BE2C (cell line): ENCODE results near the gene EPB41L1.

Experiments used
- DNase-seq: peaks from one replicate; pipeline ENCODE4 v3.0.0-alpha.2; 2020
- H3K27me3 ChIP-seq: fragments of 250-450 bp; sonication (Bioruptor Pico); 2 replicates; pipeline ENCODE4 v1.5.1; 2020; ENCODE audit warnings: mild to moderate bottlenecking
- H3K36me3 ChIP-seq: fragments of 250-450 bp; sonication (Bioruptor Pico); 2 replicates; pipeline ENCODE4 v1.5.1; 2020; ENCODE audit warnings: mild to moderate bottlenecking
- H3K4me1 ChIP-seq: fragments of 250-450 bp; sonication (Bioruptor Pico); 2 replicates; pipeline ENCODE4 v1.5.1; 2020
- H3K4me3 ChIP-seq: 2 replicates; pipeline ENCODE4 v1.5.1; 2011; ENCODE audit warnings: low read depth, low read length
- H3K9me3 ChIP-seq: fragments of 250-450 bp; sonication (Bioruptor Pico); 2 replicates; pipeline ENCODE4 v1.5.1; 2020
- CTCF ChIP-seq: IDR thresholded peaks from 2 replicates; pipeline ENCODE4 v1.5.1; 2012; ENCODE audit warnings: mild to moderate bottlenecking, low read depth, low read length

Gene EPB41L1

DNA sequence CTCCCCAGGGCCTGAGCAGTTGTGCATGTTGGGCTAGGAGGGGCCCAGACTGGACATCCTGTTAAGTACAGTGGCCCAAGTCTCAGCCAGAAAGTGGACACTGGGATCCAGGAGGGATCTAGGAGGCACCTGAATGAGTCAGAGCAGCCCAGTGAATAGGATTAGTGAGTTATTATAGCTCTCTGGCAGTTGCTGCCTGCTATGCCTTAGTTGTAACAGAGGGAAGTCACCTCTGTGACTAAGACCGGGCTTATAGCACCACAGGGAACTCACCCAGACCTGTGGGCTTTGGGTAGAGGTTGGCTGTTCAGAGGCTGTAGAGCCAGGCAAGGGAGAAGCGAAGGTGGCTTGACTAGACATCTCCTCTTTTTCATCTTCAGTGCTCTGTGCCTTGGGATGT lies 42.7 kb downstream of the EPB41L1 start:
- H3K4me1 ChIP-seq: peaks cover 14% of the 10 kb centered on the region
- H3K36me3 ChIP-seq: no peaks in the 10 kb centered on the region; the same call in none of the 2 replicates
- no peaks in the 10 kb centered on the region for H3K9me3 ChIP-seq
- H3K27me3 ChIP-seq: no peaks in the 10 kb centered on the region
- TF ChIP-seq CTCF: no peak
- H3K4me3 ChIP-seq: no peak overlapping the region
- no peak for DNase-seq

DNA sequence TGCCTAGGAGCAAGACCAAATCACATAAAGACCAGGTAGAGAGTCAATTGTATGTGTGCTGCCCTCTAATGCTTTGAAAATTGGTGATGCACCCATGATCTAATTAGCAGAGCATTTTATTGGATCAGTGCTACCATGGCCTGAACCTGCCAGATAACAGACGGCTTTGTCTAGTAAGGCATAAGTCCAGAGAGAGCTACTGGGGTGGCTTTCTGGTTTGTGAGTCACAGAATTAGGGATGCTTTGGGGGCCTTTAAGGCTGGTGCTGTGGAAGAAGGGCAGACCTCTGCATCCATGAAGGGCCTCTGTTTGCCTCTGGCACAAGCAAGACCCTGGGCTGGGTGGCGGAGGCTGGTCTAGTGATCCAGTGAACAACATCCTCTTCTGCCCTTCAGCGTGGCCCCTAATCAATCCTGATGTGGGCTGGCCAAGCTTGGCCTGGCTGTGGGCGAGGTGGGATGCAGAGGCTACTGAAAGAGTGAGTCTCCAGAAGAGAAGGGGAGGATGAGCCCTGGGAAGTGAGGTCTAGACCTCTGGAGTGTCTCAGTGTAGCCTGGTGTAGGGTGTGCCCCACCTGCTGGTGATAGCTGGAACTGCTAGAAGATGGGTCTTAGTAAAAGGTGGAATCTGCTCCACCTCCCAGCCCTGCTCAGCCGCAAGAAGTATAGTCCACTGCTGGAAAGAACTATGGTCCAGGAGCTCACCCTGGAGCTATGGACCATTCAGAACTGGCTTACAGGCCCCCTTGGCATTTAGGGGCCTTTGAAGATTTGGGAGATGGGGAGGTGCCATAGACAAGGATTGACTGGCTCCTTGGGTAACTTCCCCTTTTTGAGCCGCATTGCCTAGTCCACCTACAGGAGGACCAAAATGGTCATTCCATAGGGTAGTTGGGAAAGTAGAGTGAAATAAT lies 45.1 kb downstream of the EPB41L1 start:
- H3K4me3 ChIP-seq: peak overlapping the region; percentile 5
- peaks cover 4% of the 10 kb centered on the region for H3K36me3 ChIP-seq
- peak; percentile 98 for TF ChIP-seq CTCF
- no peaks in the 10 kb centered on the region for H3K27me3 ChIP-seq
- H3K4me1 ChIP-seq: peaks cover 14% of the 10 kb centered on the region
- H3K9me3 ChIP-seq: no peaks in the 10 kb centered on the region
- DNase-seq: peak; percentile 91

GRCh38 chr20:36200451-36200850 lies 45.9 kb downstream of the EPB41L1 start:
- H3K36me3 ChIP-seq: peaks cover 8% of the 10 kb centered on the region
- H3K4me1 ChIP-seq: peaks cover 14% of the 10 kb centered on the region
- no peaks in the 10 kb centered on the region for H3K27me3 ChIP-seq
- no peak for TF ChIP-seq CTCF
- no peak for DNase-seq
- no peaks in the 10 kb centered on the region for H3K9me3 ChIP-seq
- H3K4me3 ChIP-seq: no peak overlapping the region

- Histone ChIP-seq H3K9me3 (no peaks in the 10 kb centered on the region), H3K36me3 (peaks cover 8% of the 10 kb centered on the region), H3K4me1 (peaks cover 14% of the 10 kb centered on the region), H3K27me3 (no peaks in the 10 kb centered on the region), H3K4me3 (no peak overlapping the region)
- DNase-seq: no peak
- no peak for TF ChIP-seq CTCF
Observed at GRCh38 chr20:36201198-36201597, 46.7 kb downstream of the EPB41L1 start.

DNA sequence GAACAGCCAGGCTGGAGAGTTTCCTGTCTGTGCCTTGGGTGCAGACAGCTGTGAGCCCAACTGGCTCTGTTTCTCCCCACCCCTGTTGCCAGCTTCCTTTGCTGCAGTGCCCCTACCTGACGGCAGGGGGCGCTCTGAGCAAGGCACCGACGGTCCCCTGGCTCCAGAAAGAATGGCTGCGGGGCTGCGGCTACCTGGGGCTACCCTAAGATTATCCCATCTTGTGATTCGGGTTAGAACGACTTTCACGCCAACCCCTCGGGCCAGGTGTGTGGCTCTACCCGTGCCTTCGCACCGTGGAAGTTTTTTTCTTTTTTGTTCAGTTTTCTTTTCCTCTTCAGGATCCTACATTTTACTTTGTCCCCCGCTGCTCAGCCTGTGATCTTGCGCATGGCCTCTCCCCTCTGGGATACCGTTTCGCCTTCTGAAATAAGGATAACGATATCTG lies 48.4 kb downstream of the EPB41L1 start:
- no peaks in the 10 kb centered on the region for H3K27me3 ChIP-seq
- H3K36me3 ChIP-seq: peaks cover 12% of the 10 kb centered on the region
- no peak overlapping the region for H3K4me3 ChIP-seq
- peak; percentile 78 for DNase-seq
- no peaks in the 10 kb centered on the region for H3K9me3 ChIP-seq
- peak; percentile 99 for TF ChIP-seq CTCF
- peaks cover 14% of the 10 kb centered on the region for H3K4me1 ChIP-seq

GRCh38 chr20:36203861-36204260 lies 49.3 kb downstream of the EPB41L1 start:
- Histone ChIP-seq H3K4me1 (peaks cover 6% of the 10 kb centered on the region), H3K4me3 (no peak overlapping the region), H3K27me3 (no peaks in the 10 kb centered on the region), H3K9me3 (no peaks in the 10 kb centered on the region), H3K36me3 (peaks cover 16% of the 10 kb centered on the region)
- DNase-seq: no peak
- TF ChIP-seq CTCF: no peak
